Stimulated activated CD8-positive, alpha-beta memory T cell treated with anti-CD3 and anti-CD28 coated beads, Interleukin-12 subunit alpha, Interleukin-12 subunit beta, amount 100 ng/mL, for 24 hours (primary cell): ENCODE results near the gene MCCD1.
"Not testable (repeated sequence)": the region's sequence is repeated elsewhere in the genome, so short reads cannot be mapped to it uniquely, and the experiment has no call there.

Experiments used
- DNase-seq: peaks from one replicate; pipeline ENCODE4 v3.0.0-alpha.2; 2020; ENCODE audit errors: extremely low read depth

The MCCD1 gene

DNA sequence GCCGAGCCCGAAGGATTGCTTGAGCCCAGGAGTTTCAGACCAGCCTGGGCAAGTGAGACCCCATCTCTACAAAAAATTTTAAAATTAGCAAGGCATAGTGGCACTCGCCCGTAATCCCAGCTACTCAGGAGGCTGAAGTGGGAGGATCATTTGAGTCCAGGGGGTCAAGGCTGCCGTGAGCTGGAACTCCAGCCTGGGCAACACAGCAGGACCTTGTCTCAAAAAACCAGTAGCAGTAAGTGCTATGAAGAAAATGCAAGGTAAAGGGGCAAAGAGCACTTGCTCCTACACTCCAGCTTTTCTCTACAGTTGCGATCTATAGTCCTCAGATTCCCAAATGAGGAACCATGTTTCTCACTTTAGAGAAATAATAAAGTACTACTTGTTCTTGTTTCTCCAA is 14.9 kb downstream of the MCCD1 start:
- no peak for DNase-seq

DNA sequence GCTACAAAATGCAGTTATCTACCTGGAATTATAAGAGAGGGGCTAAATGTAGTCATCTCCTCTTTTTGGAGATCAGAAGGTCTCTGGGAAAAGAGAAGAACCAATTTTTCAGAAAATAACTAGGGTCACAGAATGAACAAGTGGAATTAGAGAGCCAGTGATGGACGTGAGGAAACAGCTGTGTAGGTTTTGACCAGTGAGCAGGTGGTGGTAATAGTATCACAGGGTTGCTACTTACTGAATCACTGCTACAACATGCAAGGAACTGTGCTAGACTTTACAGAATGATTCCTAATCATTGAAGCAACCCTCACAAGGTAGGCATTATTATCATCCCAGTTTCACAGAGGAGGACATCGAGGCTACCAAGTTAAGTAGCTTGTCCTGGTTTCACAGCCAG is 15.9 kb downstream of the MCCD1 start:
- no peak for DNase-seq

DNA sequence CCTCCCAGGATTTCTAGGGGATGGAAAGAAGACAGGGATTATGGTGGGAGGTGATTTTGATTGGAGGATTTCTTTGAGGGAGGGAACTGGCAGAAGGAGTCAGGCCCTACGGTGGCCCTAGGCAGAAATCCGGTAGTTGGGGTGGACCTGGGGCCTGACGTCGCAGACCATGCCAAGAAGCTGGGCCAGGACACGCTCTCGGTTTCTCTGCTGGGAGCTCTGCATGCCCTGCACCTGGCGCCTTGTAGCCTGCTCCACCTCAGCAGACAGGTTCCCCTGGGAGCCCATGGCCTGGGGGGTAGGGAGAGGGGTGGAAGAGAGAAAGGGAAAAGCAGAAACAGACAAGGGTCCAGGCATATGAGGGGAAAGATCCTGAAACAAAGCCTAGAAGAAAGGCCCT is 16.5 kb downstream of the MCCD1 start:
- DNase-seq, result no peak

DNA sequence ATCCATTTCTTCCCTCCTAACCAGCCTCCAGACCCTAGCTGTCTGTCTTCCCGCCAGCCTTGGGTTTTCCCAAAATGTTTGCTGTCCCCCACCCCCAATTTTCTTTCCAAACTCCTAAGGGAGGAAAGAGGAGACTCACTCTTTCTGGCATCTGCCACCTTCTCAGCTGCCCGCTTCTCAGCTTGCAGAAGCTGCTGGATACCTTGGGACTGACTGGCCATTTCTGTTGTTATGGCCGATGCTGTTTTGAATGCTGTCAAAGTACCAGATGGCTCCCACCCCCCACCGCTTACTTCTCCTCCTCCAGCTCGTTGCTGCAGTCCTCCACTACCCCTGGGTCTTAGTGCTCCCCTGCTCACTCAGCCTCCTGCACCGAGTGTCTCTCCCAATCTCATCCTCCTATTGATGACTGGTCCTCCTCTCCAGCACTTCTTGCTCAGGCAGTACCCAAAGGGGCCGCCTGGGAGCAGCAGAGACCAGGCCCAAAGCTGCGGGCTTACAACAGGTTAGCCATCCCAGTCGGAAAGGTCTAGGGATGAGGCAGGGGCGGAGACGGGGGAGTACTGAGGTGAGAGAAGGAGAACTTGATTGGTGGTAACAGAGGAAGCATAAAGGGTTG is 17.7 kb downstream of the MCCD1 start, which contains the start of gene ATP6V1G2:
Gene ATP6V1G2 (minus strand): TSS at position 270 of the 619 bp plus-strand sequence. CDS start 49 bp downstream, at position 221.
- DNase-seq, result peak; percentile 65

DNA sequence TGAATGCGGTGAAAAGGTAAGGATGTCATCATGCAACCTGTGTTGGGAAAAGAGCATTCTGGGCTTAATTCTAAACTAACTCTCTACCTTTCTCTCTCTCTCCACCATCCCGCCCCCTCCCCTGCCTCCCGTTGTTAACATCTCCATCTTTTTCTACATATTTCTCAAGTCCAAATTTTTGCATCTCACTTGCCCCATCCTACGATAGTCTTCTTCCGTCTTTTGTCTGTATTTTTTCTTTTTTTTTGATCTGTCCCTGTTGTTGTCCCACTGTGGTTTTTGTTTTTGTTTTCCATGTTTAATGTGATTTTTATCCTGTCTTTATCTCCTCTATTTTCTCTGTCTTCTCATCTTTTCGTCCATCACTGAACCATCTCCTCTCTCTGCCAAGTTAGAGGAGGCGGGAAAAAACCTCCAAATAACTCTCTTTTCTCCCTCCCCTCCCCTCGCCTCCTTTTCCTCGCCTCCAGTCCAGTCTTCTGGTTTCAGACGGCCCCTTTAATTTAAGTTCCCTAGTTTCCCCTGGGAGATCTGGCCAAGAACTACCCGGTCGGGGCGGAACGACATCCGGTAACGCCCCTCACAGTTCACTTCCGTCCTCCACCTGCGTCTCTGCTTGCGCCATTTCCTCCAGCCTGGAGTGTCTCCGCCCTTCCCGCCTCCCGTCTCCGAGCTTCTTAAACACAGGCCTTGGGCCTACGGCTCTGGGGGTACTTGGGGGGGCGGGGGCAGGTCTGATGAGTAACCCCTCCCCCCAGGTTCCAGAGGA is 18.4 kb downstream of the MCCD1 start, which contains the start of gene NFKBIL1:
Gene NFKBIL1 (plus strand): TSS at position 651 of the 769 bp plus-strand sequence. CDS start 87 bp downstream, at position 738.
- peak; percentile 81 for DNase-seq

DNA sequence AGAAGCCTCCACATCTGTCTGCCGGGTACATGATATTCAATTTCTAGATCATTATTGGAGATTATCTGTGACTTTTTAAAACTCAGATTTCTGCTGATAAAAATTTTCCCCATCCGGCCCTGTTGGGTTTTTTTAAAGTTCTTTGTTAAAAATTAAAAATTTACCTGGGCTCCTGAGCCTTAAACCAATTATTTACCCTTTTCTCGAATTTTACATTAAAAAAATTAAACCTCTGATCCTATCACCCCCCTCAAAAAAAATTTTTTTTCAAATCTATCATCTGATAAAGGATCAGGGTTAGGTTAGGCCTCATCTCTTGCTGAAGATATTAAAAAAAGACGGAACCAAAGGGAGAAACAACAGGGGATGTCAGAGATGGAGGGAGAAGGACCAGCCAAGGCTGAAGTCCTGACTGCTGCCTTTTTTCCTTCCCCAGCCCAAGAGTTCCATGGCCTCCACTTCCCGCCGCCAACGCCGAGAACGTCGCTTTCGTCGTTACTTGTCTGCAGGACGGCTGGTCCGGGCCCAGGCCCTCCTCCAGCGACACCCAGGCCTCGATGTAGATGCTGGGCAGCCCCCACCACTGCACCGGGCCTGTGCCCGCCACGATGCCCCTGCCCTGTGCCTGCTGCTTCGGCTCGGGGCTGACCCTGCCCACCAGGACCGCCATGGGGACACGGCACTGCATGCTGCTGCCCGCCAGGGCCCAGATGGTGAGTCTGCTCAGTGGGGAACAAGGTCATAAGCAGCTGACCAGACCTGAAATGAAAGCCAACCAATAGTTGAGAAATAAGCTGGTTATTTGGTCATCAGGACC is 19.2 kb downstream of the MCCD1 start:
- DNase-seq, result no peak

DNA sequence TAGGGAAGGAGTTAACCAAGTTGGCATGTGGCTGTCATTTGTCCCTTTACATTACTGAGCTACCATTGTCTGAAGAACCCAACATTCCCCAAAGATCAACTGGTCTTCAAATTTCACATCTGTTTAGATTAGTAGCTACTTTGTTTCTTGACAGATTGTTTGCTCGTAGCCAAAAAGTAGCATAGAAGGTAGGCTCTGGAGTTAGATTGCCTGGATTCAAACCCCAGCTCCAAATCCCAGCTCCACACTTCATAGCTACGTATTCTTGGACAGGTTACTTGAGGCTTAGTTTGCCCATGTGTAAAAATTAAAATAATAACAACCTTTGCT is 19.7 kb downstream of the MCCD1 start:
- DNase-seq, result no peak

DNA sequence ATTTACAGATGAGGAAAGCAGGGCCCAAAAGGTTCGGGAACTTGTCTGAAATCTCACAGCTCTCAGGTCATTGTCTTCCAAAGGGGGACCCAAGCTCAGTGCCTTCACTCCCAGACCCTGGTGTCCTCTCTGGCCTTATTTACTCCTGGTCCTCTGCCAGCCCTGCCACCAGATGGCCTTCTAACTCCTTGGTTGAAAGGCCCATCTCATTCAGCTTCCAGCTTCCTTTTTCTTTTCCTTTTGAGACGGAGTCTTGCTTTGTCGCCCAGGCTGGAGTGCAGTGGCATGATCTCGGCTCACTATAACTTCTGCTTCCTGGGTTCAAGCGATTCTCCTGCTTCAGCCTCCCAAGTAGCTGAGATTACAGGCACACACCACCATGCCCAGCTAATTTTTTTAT is 22.6 kb downstream of the MCCD1 start:
- not testable (repeated sequence) for DNase-seq

DNA sequence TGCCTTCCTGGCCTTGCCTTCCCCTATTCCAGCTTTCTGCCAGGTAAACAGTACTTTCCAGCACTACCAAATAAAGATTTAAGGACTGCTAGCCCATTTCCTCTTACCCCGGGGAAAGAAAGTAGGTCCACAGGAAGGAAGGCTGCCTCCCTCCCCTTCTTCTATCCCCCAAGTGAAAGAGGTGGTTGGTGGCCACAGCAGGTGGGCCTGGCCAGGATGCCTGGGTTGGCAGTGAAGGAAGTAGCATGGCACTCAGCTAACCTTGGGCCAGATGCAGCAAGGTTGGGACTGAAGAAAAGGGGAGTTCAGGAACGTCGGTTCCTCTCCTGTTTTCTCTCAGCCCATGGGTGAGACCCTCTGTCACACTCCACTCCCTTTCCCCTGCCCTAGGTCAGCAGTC is 27.5 kb downstream of the MCCD1 start:
- DNase-seq, result no peak

DNA sequence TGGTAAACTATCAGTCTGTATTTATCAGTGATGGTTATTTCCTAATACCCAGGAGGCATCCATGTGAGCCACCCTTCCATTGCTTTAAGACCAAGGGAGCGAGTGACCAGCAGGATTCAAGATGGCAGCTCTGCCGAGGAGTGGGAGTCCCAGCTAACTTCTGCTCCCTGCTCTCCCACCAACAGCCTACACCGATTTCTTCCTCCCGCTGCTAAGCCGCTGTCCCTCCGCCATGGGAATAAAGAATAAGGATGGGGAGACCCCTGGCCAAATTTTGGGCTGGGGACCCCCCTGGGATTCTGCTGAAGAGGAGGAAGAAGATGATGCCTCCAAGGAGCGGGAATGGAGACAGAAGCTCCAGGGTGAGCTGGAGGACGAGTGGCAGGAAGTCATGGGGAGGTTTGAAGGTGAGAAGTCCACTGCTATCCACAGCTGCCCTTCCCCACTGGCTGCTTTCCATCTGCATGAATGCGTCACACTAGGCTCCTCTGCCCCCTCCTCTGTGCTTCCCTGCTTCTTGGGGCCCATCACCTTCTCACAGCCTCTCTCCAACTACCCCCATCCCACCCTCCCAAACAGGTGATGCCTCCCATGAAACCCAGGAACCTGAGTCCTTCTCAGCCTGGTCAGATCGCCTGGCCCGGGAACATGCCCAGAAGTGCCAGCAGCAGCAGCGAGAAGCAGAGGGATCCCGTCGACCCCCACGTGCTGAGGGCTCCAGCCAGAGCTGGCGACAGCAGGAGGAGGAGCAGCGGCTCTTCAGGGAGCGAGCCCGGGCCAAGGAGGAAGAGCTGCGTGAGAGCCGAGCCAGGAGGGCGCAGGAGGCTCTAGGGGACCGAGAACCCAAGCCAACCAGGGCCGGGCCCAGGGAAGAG is 28.9 kb downstream of the MCCD1 start:
- no peak for DNase-seq

DNA sequence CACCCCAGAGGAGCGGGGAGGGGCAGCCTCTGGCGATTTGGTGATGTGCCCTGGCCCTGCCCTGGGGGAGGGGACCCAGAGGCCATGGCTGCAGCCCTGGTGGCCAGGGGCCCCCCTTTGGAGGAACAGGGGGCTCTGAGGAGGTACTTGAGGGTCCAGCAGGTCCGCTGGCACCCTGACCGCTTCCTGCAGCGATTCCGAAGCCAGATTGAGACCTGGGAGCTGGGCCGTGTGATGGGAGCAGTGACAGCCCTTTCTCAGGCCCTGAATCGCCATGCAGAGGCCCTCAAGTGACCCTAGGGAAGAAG is 29.5 kb downstream of the MCCD1 start:
- no peak for DNase-seq

DNA sequence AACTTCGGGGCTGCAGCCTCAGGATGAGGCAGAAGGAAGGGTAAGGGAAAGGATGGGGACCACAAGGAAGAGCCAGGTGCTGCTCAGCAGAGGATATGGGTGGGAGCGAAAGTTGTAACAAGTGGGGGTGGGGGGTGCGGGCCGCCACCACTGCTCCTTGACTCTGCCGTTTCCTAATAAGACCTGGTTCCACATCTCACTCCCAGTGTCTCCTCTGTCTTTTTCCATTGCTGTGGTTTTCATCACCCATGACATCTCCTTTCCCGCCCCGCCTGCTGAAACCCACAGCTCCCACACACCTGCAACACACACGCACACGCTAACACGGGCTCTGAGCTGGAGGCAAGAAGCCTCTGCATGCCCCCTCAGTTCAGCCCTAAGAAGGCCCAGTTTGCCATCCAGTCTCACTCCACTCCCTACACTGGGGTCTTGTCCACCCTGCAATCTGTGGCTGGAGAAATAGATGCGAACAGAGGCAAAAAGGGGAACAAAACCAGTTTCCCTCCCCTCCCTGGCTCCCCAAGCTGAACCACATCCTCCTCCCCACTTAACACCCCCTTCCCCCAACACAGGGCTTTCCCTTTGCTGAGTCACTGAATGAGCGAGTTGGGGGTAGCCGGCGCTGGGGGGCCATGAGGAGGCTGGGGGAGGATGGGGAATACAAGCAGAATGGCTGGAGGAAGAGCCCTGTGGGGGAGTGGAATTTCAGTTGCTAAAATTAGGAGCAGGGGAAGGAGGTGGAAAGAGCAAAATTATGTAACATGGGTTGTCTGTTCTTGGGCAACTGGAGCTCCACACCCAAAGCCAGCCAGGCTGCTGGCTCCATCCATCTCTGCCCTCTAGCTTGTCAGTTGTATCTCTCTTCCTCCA is 30.1 kb downstream of the MCCD1 start:
- no peak for DNase-seq

DNA sequence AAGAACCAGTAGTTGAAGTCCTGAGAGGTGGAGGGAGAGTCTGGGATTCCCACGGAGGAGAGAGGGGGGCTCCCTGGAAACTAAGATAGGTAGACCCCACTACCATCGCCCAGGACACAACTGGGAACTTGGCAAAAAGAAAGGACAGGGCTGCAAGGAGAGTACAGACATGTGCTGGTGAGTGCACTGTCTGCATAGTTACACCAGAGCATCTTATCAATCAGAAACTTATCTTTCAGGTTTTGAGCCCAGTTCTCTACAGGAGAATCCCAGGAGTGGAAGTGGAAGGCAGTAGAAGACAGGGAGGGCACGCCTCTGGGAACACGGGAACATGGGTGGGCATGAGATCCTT is 30.8 kb downstream of the MCCD1 start:
- no peak for DNase-seq

DNA sequence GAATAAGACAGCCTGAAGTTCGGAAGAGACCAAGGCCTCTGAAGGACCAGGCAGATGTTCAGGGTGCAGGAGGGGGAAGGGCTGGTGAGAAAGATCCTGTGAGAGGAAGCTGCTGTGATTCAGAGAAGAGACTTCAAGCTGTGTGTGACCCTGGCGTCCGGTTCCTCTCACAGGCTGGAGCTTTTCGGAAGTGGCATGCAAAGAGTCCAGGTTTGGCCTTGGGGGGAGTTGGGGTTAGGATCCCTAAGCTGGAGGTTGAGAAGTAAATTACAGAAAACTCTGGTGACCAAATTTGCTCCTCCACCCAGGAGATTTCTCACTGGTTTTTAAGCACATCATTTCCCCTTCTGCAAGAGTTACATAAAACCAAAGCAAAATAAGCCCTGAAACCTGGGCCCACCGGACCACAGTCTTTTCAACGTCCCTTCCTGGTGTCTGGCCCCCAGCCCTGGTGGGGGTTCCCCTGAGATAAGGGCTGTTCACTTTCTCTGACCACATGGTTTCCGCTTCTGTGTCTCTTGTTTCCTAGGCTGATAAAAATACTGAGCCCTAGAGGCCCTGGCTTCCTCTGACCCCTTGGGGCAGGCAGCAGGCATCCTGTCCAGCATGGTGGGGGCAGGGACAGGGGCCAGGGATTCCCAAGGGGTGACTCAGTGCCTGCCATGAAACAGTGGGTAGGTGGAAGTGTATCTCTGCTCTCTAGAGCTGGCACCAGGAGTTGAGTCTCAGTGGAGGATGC is 31.4 kb downstream of the MCCD1 start:
- no peak for DNase-seq

DNA sequence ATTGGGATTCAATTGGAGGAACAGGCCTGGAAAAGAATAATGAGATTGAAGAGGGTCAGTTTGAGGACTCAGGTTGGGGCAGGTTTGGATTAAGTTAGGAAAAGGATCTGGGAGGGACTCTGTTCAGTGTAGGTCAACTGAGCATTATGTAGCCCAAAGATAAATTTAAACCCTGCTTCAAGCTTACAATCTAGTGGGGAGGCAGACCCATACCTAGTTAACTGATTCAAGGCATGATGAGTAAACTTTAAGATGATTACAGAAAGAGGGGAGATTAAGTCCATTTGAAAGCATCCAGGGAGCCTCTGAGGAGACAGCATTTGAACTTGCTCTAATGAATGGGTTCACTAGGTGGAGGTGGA is 31.9 kb downstream of the MCCD1 start:
- no peak for DNase-seq

DNA sequence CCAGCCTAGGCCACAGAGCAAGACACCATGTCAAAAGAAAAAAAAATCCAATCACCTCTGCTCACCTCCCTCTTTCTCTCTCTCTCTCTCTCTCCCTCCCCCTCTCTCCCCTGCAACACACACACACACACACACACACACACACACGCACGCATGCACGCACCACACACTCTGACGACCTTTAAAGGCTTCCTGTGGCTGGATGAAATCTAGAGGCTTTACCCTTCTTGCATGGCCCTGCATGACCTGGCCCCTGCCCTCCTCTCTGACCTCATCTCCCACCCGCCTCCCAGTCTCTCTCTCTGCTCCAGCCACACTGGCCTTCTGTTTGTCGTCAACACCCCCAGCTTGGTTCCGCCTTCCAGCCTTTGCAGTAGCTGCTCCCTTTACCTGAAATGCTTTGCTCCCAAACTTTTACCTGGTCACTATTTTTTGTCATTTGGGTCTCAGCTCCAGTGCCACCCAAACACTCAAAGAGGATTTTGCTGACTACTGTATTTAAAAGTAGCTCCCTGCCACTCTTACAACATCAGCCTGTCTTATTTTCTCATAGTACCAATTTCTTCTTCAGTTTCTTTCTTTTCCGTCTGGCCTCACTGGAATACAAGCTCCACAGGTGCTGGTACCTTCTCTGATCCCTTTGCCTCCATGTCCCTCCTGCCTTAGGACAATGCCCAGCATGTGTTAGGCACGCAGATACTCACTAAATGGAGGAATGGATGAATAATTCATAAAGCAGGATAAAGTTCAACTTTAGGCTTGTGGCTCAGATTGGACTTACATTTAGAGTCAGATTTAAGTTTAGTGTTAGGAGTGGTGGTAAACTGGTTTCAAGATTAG is 39.0 kb downstream of the MCCD1 start:
- no peak for DNase-seq

DNA sequence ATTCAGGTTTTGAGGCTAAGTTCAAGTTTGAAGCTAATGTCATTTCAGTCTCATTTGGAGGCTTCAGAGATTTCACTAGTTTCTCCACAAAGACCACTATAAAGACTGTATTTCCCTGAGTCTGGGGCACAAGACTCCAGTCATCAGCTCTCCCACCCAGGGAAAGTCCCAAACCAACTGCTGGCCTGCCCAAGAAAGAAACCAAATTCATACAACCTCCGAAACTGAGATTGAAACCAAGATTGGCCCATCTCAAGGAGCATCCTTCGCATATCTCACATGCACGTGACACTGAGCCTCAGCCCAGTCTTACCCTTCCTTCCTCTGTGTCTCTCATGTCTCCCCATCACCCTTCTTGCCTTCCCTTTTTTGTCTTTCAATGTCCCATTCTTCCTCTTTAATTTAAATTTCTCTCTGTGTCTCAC is 39.8 kb downstream of the MCCD1 start:
- peak; percentile 42 for DNase-seq

DNA sequence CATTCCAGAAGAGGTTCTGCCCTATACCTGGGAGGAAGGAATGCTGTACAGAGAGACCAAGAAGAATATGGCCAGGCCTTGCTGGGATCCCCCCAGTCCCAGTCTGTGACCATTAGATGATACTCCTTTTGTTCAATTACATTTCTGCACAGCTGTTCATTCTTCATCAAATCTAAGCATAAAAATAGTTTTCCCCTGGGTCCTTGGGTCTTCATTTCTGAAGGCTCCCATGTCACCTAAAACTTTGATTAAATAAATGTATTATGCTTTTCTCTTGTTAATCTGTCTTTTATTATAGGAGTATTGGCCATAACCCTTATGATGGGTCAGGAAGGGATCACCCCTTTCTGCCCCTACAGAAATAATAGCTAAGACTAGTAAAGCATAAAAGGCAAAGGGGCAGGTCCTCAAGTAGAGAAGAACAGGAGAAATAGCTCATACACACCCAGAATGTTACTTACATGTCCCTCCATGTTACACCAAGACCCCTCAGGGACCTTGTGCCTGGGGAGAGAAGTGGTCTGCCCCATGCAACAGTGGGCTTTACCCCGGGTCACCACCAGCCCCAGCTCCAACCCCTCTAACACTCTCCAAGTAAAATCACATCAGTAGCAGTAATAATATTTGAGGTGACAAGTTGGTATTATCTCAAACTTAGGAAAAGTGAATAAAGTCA is 41.2 kb downstream of the MCCD1 start:
- DNase-seq, result no peak
